IPS-18a (cell line): ENCODE data around the gene SIAH3.

ENCODE experiments used
- H3K27ac ChIP-seq: one replicate; pipeline ENCODE4 v1.5.1; 2013; ENCODE audit warnings: low read length
- H3K27me3 ChIP-seq: one replicate; pipeline ENCODE4 v1.6.1; 2013; ENCODE audit warnings: mild to moderate bottlenecking, low read length; ENCODE audit not compliant: control insufficient read depth, insufficient read depth
- H3K36me3 ChIP-seq: one replicate; pipeline ENCODE4 v1.6.1; 2013; ENCODE audit warnings: low read depth, low read length; ENCODE audit not compliant: control insufficient read depth
- H3K4me1 ChIP-seq: one replicate; pipeline ENCODE4 v1.6.1; 2013; ENCODE audit warnings: low read depth, low read length; ENCODE audit not compliant: control insufficient read depth
- H3K4me3 ChIP-seq: one replicate; pipeline ENCODE4 v1.5.1; 2013; ENCODE audit warnings: low read length
- H3K9ac ChIP-seq: one replicate; pipeline ENCODE4 v1.6.1; 2013; ENCODE audit warnings: mild to moderate bottlenecking, low read length, moderate library complexity
- H3K9me3 ChIP-seq: one replicate; pipeline ENCODE4 v1.6.1; 2013; ENCODE audit warnings: low read depth, low read length; ENCODE audit not compliant: control insufficient read depth

The SIAH3 gene

DNA sequence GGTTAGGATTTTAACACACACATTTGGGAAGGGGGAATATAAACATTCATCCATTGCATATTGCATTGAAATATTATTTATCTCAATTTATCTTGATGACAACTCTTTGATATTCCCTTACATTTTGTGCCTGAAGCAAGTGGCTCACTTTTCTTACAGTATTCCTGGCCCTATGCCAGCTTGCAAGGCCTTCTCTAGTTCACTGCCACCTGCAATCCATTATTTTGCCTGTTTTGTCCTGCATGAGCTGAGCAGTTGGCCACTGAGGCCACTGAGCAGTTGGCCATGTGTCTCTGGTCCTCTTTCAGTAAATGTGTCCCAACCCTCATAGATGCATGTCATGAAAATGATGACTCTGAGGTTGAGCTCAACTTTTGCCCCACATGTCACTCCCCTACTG lies 99.7 kb downstream of the SIAH3 start:
- H3K9me3 ChIP-seq = no peaks in the 10 kb centered on the region
- H3K27me3 ChIP-seq = no peaks in the 10 kb centered on the region
- no peak overlapping the region for H3K9ac ChIP-seq
- no peaks in the 10 kb centered on the region for H3K36me3 ChIP-seq
- peaks cover 5% of the 10 kb centered on the region for H3K4me1 ChIP-seq
- H3K27ac ChIP-seq = no peak overlapping the region
- H3K4me3 ChIP-seq = no peak overlapping the region

DNA sequence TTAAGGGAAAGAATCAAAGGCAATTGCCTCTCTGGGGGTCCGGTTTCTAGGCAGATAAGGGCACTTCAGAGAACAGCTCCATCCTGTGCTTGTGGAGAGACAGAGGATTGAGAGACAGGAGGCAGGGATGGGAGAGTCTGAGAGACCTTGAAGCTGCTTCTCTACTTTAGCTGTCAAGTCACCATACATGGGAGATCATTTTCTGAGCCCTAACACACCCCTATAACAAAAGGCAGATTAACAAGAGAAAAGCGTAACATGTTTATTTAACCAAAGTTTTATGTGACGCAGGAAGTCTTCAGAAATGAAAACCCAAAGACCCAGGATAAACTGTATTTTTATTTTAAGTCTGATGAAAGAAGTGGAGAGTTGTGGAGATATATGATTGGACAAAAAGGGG lies 101.0 kb downstream of the SIAH3 start:
- H3K27me3 ChIP-seq = no peaks in the 10 kb centered on the region
- peaks cover 5% of the 10 kb centered on the region for H3K4me1 ChIP-seq
- no peaks in the 10 kb centered on the region for H3K36me3 ChIP-seq
- H3K9me3 ChIP-seq = no peaks in the 10 kb centered on the region
- H3K4me3 ChIP-seq = no peak overlapping the region
- H3K9ac ChIP-seq = no peak overlapping the region
- no peak overlapping the region for H3K27ac ChIP-seq

DNA sequence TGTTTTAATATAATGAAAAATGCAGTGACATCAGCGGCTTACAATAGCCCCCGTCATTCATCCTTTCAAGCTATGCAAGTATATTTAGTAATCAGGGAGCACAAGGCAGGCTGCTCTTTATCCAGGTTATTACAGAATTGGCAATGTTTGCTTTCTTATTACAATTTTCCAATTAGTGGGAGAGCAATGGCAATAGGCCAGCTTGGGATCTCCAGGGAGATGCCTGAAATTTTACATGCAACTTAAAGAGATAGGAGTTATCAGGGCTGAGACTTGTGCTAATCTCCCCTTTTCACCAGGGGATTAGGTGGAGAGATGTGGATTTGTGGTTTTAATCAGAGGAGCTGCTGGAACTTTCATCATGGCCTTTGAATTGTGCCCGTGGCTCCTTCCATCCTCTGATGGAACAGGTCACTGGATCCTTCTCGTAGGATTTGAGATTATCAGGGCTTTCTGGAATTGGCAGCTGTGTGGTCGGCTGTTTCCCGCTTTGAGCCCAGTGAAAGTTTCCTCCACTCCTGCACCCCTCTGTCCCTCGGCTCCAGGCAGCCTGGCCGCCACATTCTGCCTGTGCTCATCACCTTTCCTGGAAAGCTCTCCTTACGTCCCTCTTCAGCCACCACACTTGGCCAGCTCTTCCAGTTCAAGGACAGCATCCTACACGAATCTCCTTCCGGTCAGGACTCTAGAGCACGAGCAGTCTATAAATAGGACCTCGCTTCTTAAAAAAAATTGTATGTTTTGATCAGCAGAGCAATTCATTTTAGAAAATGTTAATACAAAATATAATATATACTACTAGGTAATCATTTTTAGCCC lies 102.4 kb downstream of the SIAH3 start:
- Histone ChIP-seq H3K4me1 (peaks cover 5% of the 10 kb centered on the region), H3K27me3 (no peaks in the 10 kb centered on the region), H3K9ac (no peak overlapping the region)

DNA sequence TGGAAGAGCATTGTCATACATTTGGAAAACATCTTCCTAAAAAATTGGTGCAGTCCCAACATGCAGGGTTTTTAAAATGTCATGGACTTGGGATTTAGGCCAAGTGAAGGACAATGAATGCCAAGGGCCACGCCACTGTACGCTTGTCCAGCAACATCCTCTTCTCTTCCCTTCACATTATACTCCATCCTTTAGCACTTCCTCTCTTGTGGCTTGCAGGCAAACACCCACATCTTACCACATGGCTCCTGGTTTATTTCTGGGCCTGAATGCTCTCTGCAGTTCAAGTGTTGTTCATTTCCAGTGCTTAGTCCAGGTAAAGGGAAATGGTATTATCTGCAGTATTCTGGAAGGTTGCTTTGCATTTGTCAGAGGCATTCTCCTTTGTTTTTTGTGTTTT lies 104.5 kb downstream of the SIAH3 start:
- Histone ChIP-seq H3K4me1 (peaks cover 5% of the 10 kb centered on the region), H3K9ac (no peak overlapping the region), H3K27me3 (no peaks in the 10 kb centered on the region), H3K9me3 (no peaks in the 10 kb centered on the region), H3K4me3 (no peak overlapping the region), H3K36me3 (no peaks in the 10 kb centered on the region), H3K27ac (no peak overlapping the region)

More for the DNA sequence above, 102.4 kb downstream of the SIAH3 start:
- H3K36me3 ChIP-seq = no peaks in the 10 kb centered on the region
- H3K4me3 ChIP-seq = no peak overlapping the region
- no peaks in the 10 kb centered on the region for H3K9me3 ChIP-seq
- no peak overlapping the region for H3K27ac ChIP-seq

DNA sequence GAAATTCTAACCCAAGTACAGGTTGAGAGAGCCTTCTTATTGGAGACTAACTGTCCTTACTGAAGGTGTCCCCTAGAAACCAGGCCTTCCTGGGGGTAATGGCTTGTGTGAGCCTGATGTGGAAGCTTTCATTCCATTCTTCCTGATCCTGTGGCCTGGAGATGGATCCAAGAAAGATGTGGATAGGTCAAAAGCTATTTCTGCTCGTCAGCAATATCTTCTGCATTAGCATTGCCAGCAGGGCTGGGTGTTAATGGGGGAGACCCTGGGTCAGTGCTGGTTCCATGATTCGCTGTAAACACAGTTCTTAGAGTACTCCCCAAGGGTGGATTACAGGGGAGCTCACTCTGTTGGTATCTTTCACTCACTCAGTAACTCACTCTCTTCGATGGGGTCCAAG lies 106.6 kb downstream of the SIAH3 start:
- Histone ChIP-seq H3K9me3 (no peaks in the 10 kb centered on the region), H3K4me1 (peaks cover 5% of the 10 kb centered on the region), H3K4me3 (no peak overlapping the region), H3K36me3 (no peaks in the 10 kb centered on the region), H3K27me3 (no peaks in the 10 kb centered on the region), H3K27ac (no peak overlapping the region), H3K9ac (no peak overlapping the region)

DNA sequence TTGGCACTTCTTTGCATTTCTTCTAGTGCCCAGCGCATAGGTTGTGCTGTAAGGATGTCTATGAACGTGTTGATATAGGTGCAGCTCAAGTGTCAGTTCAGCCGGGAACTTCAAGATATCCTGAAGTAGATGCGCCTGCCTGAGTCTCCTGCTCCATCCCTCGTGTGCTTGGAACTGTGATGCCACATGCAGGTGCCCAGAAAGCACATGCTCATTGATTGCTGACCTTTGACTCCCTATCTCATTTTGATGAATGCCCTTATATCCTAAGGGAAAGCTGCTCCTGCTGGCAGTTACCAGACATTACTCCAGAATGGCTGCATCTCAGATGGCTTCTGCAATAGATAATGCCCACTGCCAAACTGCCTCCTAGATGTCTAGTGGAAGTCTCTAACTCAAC lies 108.6 kb downstream of the SIAH3 start:
- no peaks in the 10 kb centered on the region for H3K27me3 ChIP-seq
- H3K9me3 ChIP-seq = no peaks in the 10 kb centered on the region
- no peaks in the 10 kb centered on the region for H3K36me3 ChIP-seq
- no peak overlapping the region for H3K9ac ChIP-seq
- no peaks in the 10 kb centered on the region for H3K4me1 ChIP-seq
- no peak overlapping the region for H3K27ac ChIP-seq
- no peak overlapping the region for H3K4me3 ChIP-seq

DNA sequence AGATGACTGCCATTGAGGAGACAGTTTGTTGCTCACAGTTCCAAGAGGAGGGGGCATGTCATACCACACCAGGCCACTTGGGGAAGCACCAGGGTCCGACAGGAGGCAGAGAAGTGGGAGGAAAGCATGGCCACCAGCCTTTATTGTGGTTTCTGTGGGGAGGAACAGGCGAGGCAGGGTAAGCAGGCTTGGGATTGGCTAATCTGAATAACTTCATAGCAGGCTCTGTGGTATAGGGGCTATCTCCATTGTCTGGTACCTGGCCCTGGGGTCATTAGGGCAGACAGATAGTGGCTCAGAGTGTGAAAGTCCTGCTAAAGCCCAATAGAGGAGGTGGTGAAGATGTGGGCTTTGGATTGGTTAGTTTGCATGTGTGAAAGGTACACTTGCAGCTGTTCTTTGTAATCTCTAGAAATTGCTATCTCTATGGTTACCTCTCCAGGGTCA lies 114.0 kb downstream of the SIAH3 start:
- Histone ChIP-seq H3K27me3 (no peaks in the 10 kb centered on the region), H3K4me3 (no peak overlapping the region), H3K36me3 (no peaks in the 10 kb centered on the region), H3K9ac (no peak overlapping the region), H3K4me1 (no peaks in the 10 kb centered on the region), H3K27ac (no peak overlapping the region), H3K9me3 (no peaks in the 10 kb centered on the region)

DNA sequence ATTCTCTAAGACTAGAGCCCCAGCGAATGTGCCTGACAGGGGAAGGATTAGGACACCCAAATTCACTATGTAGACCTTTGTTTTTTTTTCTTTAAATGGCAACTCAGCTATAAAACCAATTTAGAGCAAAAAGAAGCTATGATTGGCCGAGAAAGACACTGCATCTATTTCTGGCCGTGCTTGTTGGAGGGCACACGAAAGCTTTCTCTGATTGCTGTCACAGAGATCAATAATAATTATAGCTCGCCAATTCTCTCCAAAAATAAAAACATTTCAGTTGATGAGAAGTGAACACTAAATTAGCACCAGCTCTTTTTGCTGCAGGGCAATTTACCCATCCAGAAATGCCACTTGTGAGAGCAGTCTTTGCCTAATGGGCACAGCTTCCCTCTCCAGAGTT lies 118.2 kb downstream of the SIAH3 start:
- Histone ChIP-seq H3K36me3 (no peaks in the 10 kb centered on the region), H3K9me3 (no peaks in the 10 kb centered on the region), H3K4me1 (no peaks in the 10 kb centered on the region), H3K27me3 (no peaks in the 10 kb centered on the region), H3K9ac (no peak overlapping the region), H3K4me3 (no peak overlapping the region), H3K27ac (no peak overlapping the region)

DNA sequence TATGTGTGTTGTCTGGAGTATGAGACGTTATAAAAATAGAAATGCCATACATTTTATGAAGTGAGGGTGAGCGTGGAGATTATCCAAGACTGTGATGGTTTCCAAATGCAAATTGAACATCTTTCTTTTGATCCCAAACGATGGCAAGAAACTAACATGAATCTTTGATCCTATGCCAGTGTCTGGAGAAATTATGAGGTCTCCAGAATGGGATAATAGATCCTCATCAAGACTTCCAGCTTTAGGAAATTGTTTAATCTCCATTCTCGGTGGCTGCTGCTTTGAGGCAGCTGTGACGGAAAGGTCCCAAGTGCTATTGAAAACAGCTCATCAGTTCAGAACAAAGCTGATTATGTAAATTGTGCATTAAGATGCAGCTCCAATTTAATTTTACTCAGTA lies 118.6 kb downstream of the SIAH3 start:
- Histone ChIP-seq H3K4me3 (no peak overlapping the region), H3K36me3 (no peaks in the 10 kb centered on the region), H3K27ac (no peak overlapping the region), H3K9me3 (no peaks in the 10 kb centered on the region), H3K9ac (no peak overlapping the region), H3K27me3 (no peaks in the 10 kb centered on the region), H3K4me1 (no peaks in the 10 kb centered on the region)

DNA sequence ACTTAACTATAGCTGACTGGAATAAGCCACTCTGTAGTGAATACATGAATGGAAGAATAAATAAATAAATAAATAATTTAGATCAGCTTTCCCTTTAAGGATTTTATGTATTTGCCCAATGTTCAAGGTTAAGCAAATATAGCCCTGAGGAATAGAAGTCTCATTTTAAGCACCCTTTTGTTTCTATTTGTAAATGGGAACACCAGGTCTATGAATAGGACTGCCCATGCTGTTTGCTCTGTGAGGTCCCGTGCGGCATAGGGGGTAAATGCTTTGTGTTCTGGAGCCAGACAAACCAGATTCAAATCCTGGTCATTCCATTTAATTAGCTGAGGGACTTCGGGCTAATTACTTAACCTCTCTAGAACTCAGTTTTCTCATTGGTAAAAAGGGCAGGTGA lies 120.1 kb downstream of the SIAH3 start:
- Histone ChIP-seq H3K9ac (no peak overlapping the region), H3K4me3 (no peak overlapping the region), H3K4me1 (no peaks in the 10 kb centered on the region), H3K36me3 (no peaks in the 10 kb centered on the region), H3K27me3 (no peaks in the 10 kb centered on the region), H3K27ac (no peak overlapping the region), H3K9me3 (no peaks in the 10 kb centered on the region)

DNA sequence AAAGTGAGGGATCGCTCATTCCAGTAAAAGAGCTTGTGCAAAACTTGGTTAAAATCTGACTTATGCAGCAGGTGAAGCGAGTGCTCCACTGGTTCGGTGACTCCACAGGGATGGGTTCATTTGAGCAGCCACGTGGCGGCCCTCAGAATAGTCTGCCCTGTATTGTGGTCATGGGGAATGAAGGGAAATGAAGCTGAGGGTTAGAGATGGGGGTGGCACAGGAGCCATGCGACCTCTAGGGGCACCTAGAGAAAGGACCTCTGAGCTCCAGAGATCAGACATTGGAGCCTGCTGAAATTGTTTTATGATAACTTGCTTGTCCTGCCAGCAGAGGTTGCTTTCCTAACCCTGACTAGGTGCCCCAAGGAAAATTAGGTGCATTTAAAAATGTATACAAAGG lies 122.8 kb downstream of the SIAH3 start:
- Histone ChIP-seq H3K4me3 (no peak overlapping the region), H3K4me1 (peaks cover 1% of the 10 kb centered on the region), H3K36me3 (no peaks in the 10 kb centered on the region), H3K9me3 (no peaks in the 10 kb centered on the region), H3K27me3 (no peaks in the 10 kb centered on the region), H3K9ac (no peak overlapping the region), H3K27ac (no peak overlapping the region)
